Left renal cortex interstitium (tissue), 4 donors: ENCODE measurements around the gene TP53BP2. TPM values are rescaled to one million over a fixed set of nuclear protein-coding genes. Genes with fewer than 3 reads are reported as not detected.

Experiments used
- DNase-seq, 4 donors: peaks; one replicate each; pipeline ENCODE4 v3.0.0-alpha.2; 2013; ENCODE audit warnings: low read depth in 4 of 4, low spot score in 2 of 4, missing footprints in 1 of 4
- polyA plus RNA-seq, 4 donors: library from polyadenylated mRNA; unstranded; fragments of 120-200 nt; gene quantifications; one replicate each; pipeline ENCODE4 v1.2.1, GENCODE V29; 2013; ENCODE audit not compliant: insufficient read length in 4 of 4

Gene TP53BP2
- polyA plus RNA-seq, 4 donors: 42.7 to 59.3 (median 50.9) TPM

GRCh38 chr1:223802032-223802431, 43.7 kb downstream of the TP53BP2 start:
- no peak for DNase-seq

- no peak for DNase-seq
These were observed 49.5 kb downstream of the TP53BP2 start for GRCh38 chr1:223796210-223796609.

DNA sequence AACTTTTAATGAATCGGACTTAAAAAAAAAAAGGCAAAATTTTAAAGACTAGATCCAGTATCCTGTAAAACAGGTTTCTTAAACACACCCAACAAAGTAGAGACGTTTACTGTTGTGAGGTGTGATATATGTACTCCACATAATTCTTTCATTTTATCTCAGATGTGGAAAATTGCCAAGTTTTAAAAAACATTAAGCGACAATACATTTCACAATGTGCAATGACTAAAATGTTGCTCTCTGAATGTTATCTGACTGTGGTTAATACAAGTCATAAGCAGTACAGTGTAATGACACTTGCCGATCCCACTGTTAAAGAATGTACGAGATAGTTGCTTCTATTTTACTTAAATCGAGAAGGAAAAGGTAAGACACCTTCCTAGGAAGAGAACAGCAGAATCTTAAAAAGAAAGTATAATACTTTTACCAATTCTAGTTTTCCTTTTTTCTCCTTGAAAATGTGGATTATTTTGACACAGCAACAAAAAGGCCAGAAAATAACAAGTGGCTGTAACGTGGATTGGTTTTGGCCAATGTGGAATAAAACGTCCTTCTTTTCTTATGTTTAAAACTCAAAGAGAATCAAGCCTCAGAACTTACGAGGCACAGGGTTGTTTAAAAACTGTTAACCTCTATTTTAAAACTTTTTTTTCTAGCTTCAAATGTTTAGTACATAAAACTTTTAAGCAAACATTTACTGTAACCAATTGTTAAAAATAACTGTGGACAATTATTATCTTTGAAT, 51.4 kb downstream of the TP53BP2 start:
- DNase-seq: no peak

DNA sequence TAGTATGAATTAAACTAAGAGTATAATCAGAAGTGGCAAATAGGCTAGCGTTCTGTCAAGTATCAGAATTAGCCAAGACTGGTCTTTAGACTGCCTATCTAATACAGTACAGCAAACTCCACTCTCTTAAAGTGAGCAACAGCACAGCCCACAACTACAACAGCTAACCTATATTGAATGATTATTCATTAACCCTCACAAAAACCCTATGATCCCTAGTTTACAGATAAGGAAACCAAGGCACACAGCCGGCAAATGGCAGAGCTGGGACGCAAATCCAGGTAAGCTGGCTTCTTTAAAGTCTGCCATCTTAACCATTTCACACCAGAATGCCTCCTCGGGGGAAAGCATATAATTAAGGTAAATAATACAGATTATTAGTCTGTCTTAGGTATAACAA, 52.0 kb downstream of the TP53BP2 start:
- no peak for DNase-seq

GRCh38 chr1:223792046-223792445, 53.7 kb downstream of the TP53BP2 start:
- DNase-seq: no peak

- DNase-seq: no peak
These were observed 56.9 kb downstream of the TP53BP2 start for GRCh38 chr1:223788746-223789415.

DNA sequence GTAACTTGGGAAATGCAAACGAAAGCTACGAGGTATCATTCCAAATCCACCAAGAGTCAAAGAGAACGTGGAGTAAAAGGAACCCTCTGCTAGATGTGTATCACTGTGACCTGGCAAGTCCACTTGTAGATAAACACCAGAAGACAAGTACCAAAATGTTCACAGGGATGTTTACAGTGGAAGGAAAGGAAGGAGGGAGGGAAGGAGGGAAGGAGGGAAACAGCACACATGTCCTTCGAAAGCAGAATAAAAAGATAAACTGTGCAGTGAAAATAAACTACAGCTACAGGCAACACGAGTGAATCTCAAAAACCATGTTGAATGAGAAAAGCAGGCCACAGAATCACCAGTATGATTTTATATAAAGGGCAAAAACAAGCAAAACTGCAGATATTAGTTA, 59.9 kb downstream of the TP53BP2 start:
- no peak for DNase-seq

DNA sequence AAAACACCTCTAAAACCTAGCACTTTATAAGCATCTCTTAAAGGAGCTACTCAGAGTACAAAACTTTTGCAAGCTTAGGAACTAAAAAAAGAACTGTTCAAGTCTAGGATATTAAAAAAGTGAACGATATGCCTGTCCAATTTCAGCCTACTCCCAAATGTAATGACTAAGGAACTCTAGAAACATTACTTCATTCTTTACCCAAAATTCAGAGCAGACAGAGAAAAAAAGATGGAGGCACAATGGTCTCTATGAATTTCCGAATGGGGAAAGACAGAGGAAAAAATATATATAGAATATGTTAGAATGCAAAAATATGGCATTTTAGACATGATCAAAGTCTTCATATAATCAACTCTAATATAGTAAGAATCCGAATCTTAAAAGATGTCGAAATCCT, 61.2 kb downstream of the TP53BP2 start:
- DNase-seq: no peak

GRCh38 chr1:223783676-223784075, 62.1 kb downstream of the TP53BP2 start:
- no peak for DNase-seq

- DNase-seq: no peak
These were observed 64.8 kb downstream of the TP53BP2 start for GRCh38 chr1:223780949-223781348.

GRCh38 chr1:223780318-223780717, 65.4 kb downstream of the TP53BP2 start:
- no peak for DNase-seq

GRCh38 chr1:223776826-223777454, 68.8 kb downstream of the TP53BP2 start:
- DNase-seq: no peak

GRCh38 chr1:223776075-223776814, 69.5 kb downstream of the TP53BP2 start:
- DNase-seq: no peak

DNA sequence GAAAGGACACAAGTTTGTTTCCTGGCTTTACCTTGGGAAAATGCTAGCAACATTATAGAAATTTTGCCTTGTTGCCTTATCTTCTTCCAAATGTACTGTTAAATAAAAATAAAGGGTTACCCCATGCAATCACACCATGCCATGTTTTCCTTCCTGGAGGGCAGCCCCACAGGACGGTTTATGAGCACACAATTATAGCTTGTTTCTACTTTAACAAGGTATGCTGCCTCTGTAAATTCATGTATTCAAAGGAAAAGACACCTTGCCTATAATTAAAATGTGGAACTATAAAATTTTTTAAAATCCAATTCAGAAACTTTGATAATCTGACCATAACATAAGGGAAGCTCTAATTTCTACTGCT, 70.1 kb downstream of the TP53BP2 start:
- no peak for DNase-seq

- no peak for DNase-seq
These were observed 70.7 kb downstream of the TP53BP2 start for GRCh38 chr1:223775054-223775453.

GRCh38 chr1:223774134-223774814, 71.5 kb downstream of the TP53BP2 start:
- no peak for DNase-seq

DNA sequence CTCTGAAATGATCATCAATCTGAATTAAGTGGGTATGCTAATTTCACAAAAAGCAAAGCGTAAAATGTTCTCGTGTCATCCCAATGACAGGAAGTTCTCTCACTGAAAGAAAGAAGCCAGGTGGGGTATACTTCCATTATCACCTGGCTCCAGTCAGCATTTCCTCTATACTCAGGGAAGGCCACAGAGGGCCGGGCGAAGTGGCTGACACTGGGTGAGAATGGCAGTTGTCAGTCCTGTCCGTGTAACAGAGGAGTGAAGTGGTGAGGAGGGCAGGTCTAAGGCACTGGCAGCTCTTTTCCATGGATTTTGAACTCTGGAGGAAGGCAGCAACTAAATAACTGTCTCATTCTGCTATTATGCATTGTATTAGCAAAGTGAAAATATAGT, 73.0 kb downstream of the TP53BP2 start:
- no peak for DNase-seq

DNA sequence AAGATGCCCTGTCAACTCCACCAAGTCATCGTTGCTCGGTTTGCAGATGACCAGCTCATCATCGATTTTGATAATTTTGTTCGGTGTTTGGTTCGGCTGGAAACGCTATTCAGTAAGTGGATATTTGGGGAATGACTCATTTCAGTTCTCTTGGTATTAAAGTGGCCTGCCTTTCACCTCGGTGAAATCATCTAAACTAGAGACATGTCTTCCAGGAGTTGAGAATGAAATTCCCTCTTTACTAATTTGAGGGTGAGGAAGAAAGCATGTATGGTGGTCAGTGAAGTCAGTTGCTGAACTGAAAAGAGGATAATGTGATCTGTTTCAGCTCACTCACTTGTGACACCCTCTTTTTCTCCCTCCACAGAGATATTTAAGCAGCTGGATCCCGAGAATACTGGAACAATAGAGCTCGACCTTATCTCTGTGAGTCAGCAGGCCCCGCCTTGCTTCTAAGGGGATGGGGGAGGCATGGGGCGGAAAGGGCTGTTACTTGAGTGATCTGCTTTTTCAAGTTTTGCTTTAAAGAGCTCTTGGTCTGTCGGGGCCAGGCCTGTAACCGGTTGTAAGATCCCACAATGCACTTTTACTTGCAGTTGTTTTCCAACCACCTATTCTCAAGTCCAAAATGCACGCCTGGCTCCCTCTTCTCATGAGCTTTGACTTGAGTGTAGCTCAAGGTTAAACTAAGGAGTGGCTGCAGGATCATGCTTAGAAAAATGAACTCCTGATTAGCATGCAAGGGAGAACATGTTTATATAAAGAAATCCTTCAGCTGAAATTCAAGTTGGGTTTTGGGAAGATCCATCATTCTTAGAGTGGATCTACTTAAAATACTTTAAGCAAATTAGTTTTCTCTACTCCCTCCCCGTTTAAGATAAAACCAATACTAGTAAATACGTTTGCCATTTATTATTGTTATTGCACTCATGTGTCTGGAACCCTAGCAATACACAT, 73.7 kb downstream of the TP53BP2 start:
- no peak for DNase-seq

- no peak for DNase-seq
These were observed 74.3 kb downstream of the TP53BP2 start for GRCh38 chr1:223771469-223771813.
